ENCODE data around the gene SLC12A8.

DNA sequence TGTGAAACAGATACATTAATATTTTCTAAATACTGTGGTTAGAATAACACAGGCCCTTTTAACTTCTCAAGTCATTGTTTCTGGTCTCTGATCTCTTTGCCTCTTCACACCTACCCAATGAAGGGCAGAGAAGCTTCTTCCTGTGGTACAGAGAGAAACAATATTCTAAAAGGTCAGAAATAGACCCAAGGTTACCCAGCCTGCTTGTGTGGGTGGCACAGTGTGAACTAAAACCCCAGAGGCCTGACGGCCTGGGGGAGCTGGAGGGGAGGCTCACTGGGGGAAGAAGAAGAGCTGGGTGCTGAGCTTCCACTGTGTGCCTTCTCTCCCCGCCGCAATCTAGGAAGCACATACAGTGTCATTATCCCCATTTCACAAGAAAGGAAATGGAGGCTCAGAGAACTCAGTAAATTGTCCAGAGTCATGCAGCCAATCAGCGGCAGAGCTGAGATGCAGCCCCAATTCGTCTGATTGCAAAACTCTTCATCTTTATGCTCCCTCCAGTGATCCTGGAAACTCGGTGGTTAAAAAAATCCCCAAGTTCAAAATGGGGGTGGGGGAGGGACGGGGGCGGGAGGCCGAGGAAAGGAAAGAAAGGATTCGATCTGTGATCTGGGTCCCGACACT, 92.7 kb downstream of the SLC12A8 start:
- TF ChIP-seq, protein P1, sequence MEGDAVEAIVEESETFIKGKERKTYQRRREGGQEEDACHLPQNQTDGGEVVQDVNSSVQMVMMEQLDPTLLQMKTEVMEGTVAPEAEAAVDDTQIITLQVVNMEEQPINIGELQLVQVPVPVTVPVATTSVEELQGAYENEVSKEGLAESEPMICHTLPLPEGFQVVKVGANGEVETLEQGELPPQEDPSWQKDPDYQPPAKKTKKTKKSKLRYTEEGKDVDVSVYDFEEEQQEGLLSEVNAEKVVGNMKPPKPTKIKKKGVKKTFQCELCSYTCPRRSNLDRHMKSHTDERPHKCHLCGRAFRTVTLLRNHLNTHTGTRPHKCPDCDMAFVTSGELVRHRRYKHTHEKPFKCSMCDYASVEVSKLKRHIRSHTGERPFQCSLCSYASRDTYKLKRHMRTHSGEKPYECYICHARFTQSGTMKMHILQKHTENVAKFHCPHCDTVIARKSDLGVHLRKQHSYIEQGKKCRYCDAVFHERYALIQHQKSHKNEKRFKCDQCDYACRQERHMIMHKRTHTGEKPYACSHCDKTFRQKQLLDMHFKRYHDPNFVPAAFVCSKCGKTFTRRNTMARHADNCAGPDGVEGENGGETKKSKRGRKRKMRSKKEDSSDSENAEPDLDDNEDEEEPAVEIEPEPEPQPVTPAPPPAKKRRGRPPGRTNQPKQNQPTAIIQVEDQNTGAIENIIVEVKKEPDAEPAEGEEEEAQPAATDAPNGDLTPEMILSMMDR (conservative IDR thresholded peaks at IDR 0.05; ENCODE audit: low read length) = no peak
- no peak for TF ChIP-seq EZH2phosphoT487 (IDR thresholded peaks at IDR 0.05; ENCODE audit: borderline replicate concordance)

All from Loucy (cell line).